Measurements from ENCODE around the gene TMEM125.

- TF ChIP-seq CTCF (IDR thresholded peaks at IDR 0.05): no peak
- TF ChIP-seq ZFX (IDR thresholded peaks at IDR 0.05; ENCODE audit: borderline replicate concordance): no peak
Observed at GRCh38 chr1:43303471-43304313, 33.9 kb downstream of the TMEM125 start.
